Activated CD4-positive, alpha-beta T cell treated with anti-CD3 and anti-CD28 coated beads, Interleukin-2, amount 10 ng/mL, durations not matched to agents 7 days and 5 days (primary cell): ENCODE data around the gene ABCA9. TPM values are rescaled to one million over a fixed set of nuclear protein-coding genes. Genes with fewer than 3 reads are reported as not detected.
"Not testable (repeated sequence)": the region's sequence is repeated elsewhere in the genome, so short reads cannot be mapped to it uniquely, and the experiment has no call there.

Experiments
- CTCF ChIA-PET: fragments of 350-600 bp; sonication (Branson Sonifier 250); formaldehyde crosslinking; loops from one replicate; lab custom pipeline; 2021; ENCODE audit warnings: antibody characterized with exemption; lab: Charles Lee
- POLR2A ChIA-PET: fragments of 350-600 bp; sonication (Branson Sonifier 250); formaldehyde crosslinking; loops from one replicate; lab custom pipeline; 2021; ENCODE audit warnings: antibody characterized with exemption; lab: Charles Lee
- DNase-seq: peaks from one replicate; pipeline ENCODE4 v3.0.0-alpha.2; 2020
- H3K27ac Mint-ChIP-seq: one replicate; pipeline ENCODE4 v1.8.0; 2021; ENCODE audit warnings: mild to moderate bottlenecking, moderate library complexity, mixed read lengths
- H3K27me3 Mint-ChIP-seq: one replicate; pipeline ENCODE4 v1.8.0; 2021; ENCODE audit warnings: mixed read lengths
- H3K36me3 Mint-ChIP-seq: one replicate; pipeline ENCODE4 v1.8.0; 2021; ENCODE audit warnings: low read depth, mixed read lengths
- H3K4me1 Mint-ChIP-seq: one replicate; pipeline ENCODE4 v1.8.0; 2021; ENCODE audit warnings: mixed read lengths
- H3K4me3 Mint-ChIP-seq: one replicate; pipeline ENCODE4 v1.8.0; 2021; ENCODE audit warnings: mild to moderate bottlenecking, moderate library complexity, mixed read lengths
- H3K9me3 Mint-ChIP-seq: one replicate; pipeline ENCODE4 v1.8.0; 2021; ENCODE audit warnings: mixed read lengths
- total RNA-seq, 2 experiments: library from RNA; stranded (reverse); gene quantifications; one replicate each; pipeline ENCODE4 v1.2.3, GENCODE V29; 2021

ABCA9 gene
- total RNA-seq, 2 experiments from 2014 or later = 0.08 to 0.22 TPM

DNA sequence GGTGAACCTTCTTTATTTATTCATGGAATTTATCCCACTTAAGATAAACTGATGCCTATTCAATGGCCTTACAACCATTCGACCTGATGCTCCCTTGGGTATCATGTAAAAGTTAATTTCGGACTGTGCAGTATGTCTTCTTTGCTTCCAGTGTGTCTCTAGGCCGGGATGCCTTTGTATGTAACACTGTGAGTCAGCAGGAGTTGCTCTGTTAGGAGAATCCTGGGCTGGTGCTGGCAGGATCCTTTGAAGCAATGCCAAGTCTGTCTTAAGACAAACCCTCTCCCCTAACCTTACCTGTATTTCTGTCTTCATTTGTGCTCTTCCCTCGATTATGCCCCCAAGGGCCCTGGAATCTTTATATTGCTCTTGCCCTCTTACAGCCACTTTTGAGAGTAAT lies 67.6 kb downstream of the ABCA9 start:
- no peaks in the 10 kb centered on the region for H3K9me3 Mint-ChIP-seq
- ChIA-PET CTCF (no interaction called here), POLR2A (no interaction called here)
- H3K4me1 Mint-ChIP-seq = no peaks in the 10 kb centered on the region
- DNase-seq = no peak
- no peaks in the 10 kb centered on the region for H3K36me3 Mint-ChIP-seq
- no peak overlapping the region for H3K27ac Mint-ChIP-seq
- no peaks in the 10 kb centered on the region for H3K27me3 Mint-ChIP-seq
- no peak overlapping the region for H3K4me3 Mint-ChIP-seq

DNA sequence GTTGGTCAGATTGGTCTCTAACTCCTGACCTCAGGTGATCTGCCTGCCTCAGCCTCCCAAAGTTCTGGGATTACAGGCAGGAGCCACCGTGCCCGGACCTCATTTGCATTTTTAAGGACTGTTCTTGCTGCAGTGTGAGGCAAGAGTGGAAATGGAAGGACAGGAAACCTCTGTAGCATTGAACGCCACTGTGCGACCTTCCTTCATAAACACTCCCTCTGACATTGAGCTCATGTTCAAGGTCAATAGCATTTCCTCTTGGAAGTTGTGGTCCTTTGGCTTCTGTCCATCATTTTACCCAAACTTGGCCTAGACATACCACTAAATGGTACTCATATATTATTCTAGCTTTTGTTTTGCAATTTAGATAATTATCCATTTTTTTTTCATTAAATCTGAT lies 72.8 kb downstream of the ABCA9 start:
- Mint-ChIP-seq H3K27ac (no peak overlapping the region), H3K27me3 (no peaks in the 10 kb centered on the region), H3K4me1 (no peaks in the 10 kb centered on the region), H3K9me3 (no peaks in the 10 kb centered on the region), H3K4me3 (no peak overlapping the region), H3K36me3 (no peaks in the 10 kb centered on the region)
- ChIA-PET CTCF (interaction anchor here (0.9 kb wide), 1 partner anchor 62 kb away, joined by 3 read pairs; no protein-coding TSS in a partner anchor), POLR2A (no interaction called here)
- DNase-seq = no peak

DNA sequence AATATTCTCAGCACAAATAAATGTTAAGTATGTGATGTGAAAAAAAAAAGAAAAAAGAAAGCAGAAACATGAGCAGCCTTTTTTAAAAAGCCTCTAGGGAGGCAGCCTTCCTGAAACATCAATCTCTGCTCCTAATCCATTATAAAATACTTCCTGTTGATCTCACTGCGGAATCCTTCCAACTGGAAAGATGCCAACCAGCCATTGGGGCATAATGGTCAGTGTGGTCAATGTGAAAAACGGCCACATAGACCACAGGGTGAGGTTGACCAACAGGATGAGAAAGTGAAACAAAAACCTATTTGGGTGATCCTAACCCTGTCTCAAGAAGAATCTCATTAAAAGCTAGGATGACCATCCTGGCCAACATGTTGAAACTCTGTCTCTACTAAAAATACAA lies 79.4 kb downstream of the ABCA9 start:
- Mint-ChIP-seq H3K4me3 (no peak overlapping the region), H3K36me3 (no peaks in the 10 kb centered on the region), H3K4me1 (no peaks in the 10 kb centered on the region), H3K27ac (no peak overlapping the region), H3K9me3 (no peaks in the 10 kb centered on the region), H3K27me3 (no peaks in the 10 kb centered on the region)
- DNase-seq = no peak
- CTCF ChIA-PET = no interaction called here
- POLR2A ChIA-PET = no interaction called here

DNA sequence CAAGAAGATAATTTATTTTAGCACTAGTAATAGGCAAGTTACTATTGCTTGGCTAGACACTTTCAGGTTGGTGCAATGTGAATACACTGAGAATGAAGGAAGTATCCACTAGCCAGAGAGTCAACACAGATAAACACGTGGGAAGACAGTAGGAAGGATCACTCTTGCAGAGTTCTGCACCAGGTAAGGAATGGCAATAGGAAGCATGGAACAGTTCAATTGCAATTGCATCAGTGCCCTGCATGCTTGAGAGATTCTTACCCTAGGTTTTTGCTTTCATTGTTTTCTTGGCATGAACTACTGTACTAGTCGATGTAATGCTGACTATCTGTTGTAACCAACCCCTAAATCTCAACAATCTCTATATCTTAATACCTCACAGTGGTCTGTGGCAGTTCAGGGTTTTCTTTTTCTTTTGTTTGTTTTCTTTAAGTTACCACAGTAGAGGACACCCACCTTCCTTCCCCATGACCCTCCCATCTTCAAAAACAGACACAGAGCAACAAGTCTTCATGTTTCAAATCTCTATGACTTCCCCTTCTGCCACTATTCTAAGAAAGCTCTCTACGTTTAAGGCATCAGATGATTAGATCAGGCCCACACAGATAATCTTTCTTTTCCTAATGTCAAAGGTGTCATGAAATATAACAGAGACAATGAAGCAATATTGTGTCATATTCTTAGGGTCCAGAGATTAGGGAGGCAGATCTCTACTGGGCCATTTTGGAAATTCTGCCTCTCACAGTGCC lies 87.5 kb downstream of the ABCA9 start:
- ChIA-PET POLR2A (no interaction called here), CTCF (no interaction called here)
- Mint-ChIP-seq H3K36me3 (no peaks in the 10 kb centered on the region), H3K27ac (no peak overlapping the region), H3K9me3 (no peaks in the 10 kb centered on the region), H3K27me3 (no peaks in the 10 kb centered on the region), H3K4me1 (no peaks in the 10 kb centered on the region), H3K4me3 (no peak overlapping the region)
- DNase-seq = no peak

DNA sequence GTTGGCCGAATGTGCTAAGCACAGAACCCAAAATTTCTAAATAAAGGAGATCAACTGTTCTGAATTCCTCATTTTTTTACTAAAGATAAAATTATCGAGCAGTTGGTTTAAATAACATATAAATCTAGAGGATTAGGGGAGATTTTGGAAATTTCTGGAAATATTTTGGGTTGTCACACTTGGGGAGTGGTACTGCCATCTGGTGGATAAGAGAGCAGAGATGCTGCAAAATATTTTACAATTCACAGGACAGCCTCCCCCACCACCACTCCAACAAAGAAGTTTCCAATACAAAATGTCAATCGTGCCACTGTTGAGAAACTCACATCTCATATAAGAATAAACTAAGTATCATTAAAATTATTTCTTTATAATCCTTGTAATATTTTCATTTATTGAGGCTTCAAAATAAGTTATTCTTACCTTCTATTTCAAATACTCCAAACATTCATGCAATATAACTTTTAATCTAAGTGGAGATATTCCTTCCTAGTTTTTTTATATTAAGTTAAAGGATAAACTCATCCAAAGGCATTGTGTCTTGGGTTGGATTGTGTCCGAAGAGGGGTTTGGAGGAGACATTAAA lies 88.5 kb downstream of the ABCA9 start:
- Mint-ChIP-seq H3K36me3 (no peaks in the 10 kb centered on the region), H3K4me1 (no peaks in the 10 kb centered on the region), H3K9me3 (no peaks in the 10 kb centered on the region), H3K27me3 (no peaks in the 10 kb centered on the region), H3K4me3 (no peak overlapping the region), H3K27ac (no peak overlapping the region)
- CTCF ChIA-PET = no interaction called here
- DNase-seq = no peak
- POLR2A ChIA-PET = no interaction called here

DNA sequence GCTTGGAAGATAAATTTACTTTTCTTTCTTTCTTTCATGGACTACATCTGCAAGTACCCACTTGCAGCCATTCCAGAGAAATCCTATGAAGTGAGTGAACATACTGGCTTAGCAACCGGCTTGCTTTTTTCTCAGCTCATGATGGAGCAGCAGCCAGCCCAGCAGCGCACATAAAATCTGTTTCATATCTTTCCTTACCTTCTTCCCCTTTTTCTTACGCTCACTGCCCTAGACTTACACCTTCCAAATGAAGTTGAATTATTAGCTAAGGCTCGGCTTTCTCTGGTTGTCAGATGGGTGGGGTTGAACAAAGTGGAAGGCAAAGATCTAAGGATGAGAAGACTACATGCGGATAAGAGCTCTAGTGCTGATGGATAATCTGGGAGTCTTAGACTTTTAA lies 91.6 kb downstream of the ABCA9 start:
- H3K27me3 Mint-ChIP-seq = no peaks in the 10 kb centered on the region

DNA sequence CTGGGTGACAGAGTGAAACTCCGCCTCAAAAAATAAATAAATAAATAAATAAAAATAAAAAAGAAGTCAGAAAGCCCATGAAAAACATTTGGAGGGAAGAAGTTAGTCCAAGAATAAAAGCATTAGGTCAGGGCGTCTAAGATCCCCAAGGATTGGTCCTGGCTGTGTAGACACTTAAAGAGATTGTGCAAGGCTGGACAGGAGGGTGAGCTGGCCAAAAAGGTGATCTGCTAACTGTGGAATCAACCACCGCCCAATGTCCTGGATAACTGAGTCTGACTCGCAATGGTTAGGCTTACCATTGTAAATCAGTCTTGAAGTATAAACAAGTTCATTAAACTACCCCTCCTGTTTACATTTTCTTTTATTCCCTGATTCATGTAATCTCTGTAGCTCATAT lies 96.8 kb downstream of the ABCA9 start:
- no peak overlapping the region for H3K4me3 Mint-ChIP-seq
- H3K27me3 Mint-ChIP-seq = no peaks in the 10 kb centered on the region
- H3K27ac Mint-ChIP-seq = no peak overlapping the region
- no peak for DNase-seq
- H3K9me3 Mint-ChIP-seq = no peaks in the 10 kb centered on the region
- no peaks in the 10 kb centered on the region for H3K36me3 Mint-ChIP-seq
- ChIA-PET POLR2A (no interaction called here), CTCF (no interaction called here)
- H3K4me1 Mint-ChIP-seq = no peaks in the 10 kb centered on the region

More for the DNA sequence above, 91.6 kb downstream of the ABCA9 start:
- H3K4me3 Mint-ChIP-seq = no peak overlapping the region
- no peak for DNase-seq
- no peak overlapping the region for H3K27ac Mint-ChIP-seq
- H3K4me1 Mint-ChIP-seq = no peaks in the 10 kb centered on the region
- no peaks in the 10 kb centered on the region for H3K9me3 Mint-ChIP-seq
- CTCF ChIA-PET = no interaction called here
- POLR2A ChIA-PET = no interaction called here
- H3K36me3 Mint-ChIP-seq = no peaks in the 10 kb centered on the region

DNA sequence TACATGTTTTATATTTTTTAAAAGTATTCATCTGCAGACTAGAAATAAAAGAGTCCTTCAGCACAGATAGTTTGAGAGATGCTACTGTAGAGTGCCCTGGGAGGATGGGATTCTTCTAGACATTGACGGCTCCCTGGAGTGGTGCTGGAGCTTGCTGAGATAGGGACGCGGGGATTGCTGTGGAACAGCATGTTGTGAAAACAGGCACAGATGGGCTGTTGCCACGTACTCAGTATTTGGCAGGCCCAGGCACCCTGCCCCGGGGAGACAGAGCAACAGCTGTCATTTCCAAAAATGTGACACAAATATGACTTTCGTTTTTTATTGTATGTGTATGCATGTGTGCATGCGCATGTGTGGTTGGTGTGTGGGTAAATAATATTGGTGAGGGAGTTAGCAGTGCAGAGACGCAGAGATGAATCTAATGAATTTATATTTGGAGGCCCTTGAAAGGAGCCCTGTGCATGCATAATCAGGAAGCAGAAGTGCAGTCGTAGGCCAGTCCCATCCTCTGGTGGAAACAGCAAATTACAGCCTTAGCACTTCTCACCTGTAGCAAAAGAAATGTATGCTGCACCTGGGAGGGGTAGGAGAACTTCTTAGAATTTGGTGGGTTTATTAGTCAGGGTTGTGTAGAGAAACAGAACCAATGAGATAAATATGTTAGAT lies 99.4 kb downstream of the ABCA9 start:
- ChIA-PET CTCF (no interaction called here), POLR2A (no interaction called here)
- H3K9me3 Mint-ChIP-seq = no peaks in the 10 kb centered on the region
- H3K27ac Mint-ChIP-seq = no peak overlapping the region
- no peak for DNase-seq
- H3K4me3 Mint-ChIP-seq = no peak overlapping the region
- no peaks in the 10 kb centered on the region for H3K4me1 Mint-ChIP-seq
- peaks cover 2% of the 10 kb centered on the region for H3K27me3 Mint-ChIP-seq
- H3K36me3 Mint-ChIP-seq = no peaks in the 10 kb centered on the region

DNA sequence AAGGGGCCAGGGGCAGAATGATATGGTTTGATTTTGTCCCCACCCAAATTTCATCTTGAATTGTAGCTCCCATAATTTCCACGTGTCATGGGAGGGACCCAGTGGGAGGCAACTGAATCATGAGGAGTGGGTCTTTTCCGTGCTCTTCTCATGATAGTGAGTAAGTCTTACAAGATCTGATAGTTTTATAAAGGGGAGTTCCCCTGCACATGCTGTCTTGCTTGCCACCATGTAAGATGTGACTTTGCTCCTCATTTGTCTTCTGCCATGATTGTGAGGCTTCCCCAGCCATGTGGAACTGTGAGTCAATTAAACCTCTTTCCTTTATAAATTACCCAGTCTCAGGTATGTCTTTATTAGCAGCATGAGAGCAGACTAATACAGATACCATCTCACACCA lies 101.6 kb downstream of the ABCA9 start:
- H3K27ac Mint-ChIP-seq, POLR2A ChIA-PET, CTCF ChIA-PET, H3K27me3 Mint-ChIP-seq, H3K9me3 Mint-ChIP-seq, H3K36me3 Mint-ChIP-seq, DNase-seq, H3K4me3 Mint-ChIP-seq, H3K4me1 Mint-ChIP-seq: not testable (repeated sequence)

DNA sequence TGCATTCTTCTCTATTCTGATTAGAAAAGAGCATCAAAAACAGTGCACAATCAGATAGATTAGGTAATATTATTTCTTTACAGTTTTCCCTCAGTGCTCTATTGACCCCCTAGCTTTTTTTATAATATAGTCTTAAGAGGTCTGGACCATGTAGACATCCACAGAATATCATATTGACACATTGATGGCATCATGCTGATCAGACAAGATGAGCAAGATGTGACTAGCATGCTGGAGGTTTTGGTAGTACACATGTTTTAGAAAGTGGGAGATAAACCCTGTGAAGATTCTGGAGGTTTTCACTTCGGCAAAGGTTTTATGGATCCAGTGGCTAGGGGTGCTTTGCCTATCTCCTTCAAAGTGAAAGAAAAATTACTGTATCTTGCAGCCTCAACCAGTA lies 102.8 kb downstream of the ABCA9 start:
- DNase-seq = no peak
- H3K4me3 Mint-ChIP-seq = no peak overlapping the region
- H3K27me3 Mint-ChIP-seq = peaks cover 3% of the 10 kb centered on the region
- no peaks in the 10 kb centered on the region for H3K9me3 Mint-ChIP-seq
- no peaks in the 10 kb centered on the region for H3K36me3 Mint-ChIP-seq
- H3K27ac Mint-ChIP-seq = no peak overlapping the region
- ChIA-PET CTCF (no interaction called here), POLR2A (no interaction called here)
- no peaks in the 10 kb centered on the region for H3K4me1 Mint-ChIP-seq

DNA sequence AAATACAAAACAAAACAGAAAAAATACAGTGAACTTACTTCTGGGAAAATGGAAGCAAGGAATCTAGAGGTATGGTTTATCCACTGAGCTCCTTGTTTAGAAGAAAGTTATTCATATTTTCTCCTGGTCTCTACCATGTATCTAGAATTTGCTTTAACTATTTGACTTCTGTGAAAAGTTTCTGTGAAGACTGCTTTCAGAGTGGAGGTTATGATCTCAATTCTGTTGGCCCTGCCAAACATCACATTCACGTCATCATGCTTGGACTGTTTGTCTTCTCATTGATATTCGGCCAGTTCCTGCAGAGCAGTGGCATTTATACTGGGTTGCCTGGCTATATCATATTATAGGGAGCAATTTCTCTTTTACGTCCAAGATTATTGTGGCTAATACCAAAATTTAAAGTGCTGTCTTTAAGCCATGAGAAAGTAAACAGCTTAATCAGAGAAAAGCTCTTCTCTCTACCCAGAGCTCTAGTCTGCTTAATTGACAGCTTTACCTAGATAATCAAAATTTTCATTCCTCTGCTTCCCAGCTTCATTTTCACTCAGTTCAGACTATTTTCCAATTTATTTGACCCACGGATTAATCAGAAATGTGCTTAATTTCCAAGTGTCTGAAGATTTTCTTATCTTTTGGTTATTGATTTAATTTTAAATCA lies 105.4 kb downstream of the ABCA9 start, which contains the start of gene ABCA8:
TSS of gene ABCA8 (minus strand) at position 212 of the 661 bp plus-strand sequence. CDS start 13,358 bp downstream, outside the sequence.
- POLR2A ChIA-PET = no interaction called here
- Mint-ChIP-seq H3K27ac (no peak within 1 kb of the TSS), H3K4me1 (no peaks in the 10 kb centered on the region), H3K4me3 (no peak within 1 kb of the TSS), H3K9me3 (no peaks in the 10 kb centered on the region), H3K36me3 (no peaks in the 10 kb centered on the region), H3K27me3 (peaks cover 5% of the 10 kb centered on the region)
- CTCF ChIA-PET = interaction anchor here (0.5 kb wide), 1 partner anchor 557 kb away, joined by 3 read pairs; no protein-coding TSS in a partner anchor
- no peak for DNase-seq

DNA sequence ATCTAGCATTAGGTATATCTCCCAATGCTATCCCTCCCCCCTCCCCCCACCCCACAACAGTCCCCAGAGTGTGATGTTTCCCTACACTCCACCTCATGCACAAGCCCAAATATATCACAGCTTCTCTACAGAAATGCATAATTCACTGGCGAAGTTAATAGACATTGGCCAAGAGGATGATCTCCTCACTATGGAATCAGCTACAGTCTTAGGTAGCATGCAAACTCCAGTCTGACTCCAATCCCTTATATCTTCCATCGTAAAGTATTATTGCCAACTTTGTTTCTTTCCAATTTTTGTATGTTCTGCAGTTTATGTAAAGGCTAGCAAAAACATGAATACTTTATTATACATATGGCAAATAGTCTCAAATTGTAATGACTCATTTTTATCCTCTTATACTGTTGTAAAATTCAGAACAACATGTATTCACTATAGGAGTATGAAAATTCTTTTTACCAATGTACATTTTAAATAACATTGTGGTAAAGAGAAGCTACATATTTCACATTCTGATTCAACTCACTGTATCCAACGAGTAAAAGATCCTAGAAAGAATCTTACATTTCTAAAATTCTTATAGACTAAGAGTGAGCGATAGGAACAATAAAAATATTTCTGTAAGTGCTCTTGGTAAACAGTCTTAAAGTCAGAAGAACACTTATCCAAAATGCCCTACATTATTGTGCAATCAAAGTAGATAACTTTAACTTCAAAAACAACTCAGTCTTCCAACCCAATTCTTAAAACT lies 106.4 kb downstream of the ABCA9 start:
- no peak for DNase-seq
- H3K27ac Mint-ChIP-seq = no peak overlapping the region
- peaks cover 5% of the 10 kb centered on the region for H3K27me3 Mint-ChIP-seq
- no peaks in the 10 kb centered on the region for H3K9me3 Mint-ChIP-seq
- H3K4me3 Mint-ChIP-seq = no peak overlapping the region
- H3K36me3 Mint-ChIP-seq = no peaks in the 10 kb centered on the region
- POLR2A ChIA-PET = no interaction called here
- CTCF ChIA-PET = no interaction called here
- H3K4me1 Mint-ChIP-seq = no peaks in the 10 kb centered on the region
